HG03039 (cell line): Measurements from ENCODE around the gene GRIPAP1.

Experiments used
- ATAC-seq: cut with Tn5 transposase; IDR thresholded peaks from one replicate; pipeline ENCODE4 v1.9.1; 2021; ENCODE audit warnings: mild to moderate bottlenecking, moderate library complexity; ENCODE audit not compliant: unreplicated experiment

The GRIPAP1 gene

GRCh38 chrX:48961585-48962091 is 40.4 kb downstream of the GRIPAP1 start:
- ATAC-seq = no peak

- ATAC-seq = no peak
Measured at GRCh38 chrX:48960291-48960690, 41.8 kb downstream of the GRIPAP1 start.

- no peak for ATAC-seq
Measured at GRCh38 chrX:48958635-48959094, 43.4 kb downstream of the GRIPAP1 start.

- peak; percentile 76 for ATAC-seq
Measured at GRCh38 chrX:48957827-48958634, 44.0 kb downstream of the GRIPAP1 start.

GRCh38 chrX:48957477-48957826 is 44.6 kb downstream of the GRIPAP1 start, which contains the start of gene OTUD5:
OTUD5 (minus strand) TSS chrX:48957607; CDS start chrX:48957570, 37 bp downstream.
- peak; percentile 34 for ATAC-seq

- ATAC-seq = peak; percentile 4
Measured at GRCh38 chrX:48956728-48957414, 45.2 kb downstream of the GRIPAP1 start.

- no peak for ATAC-seq
Measured at GRCh38 chrX:48948589-48948988, 53.5 kb downstream of the GRIPAP1 start.

GRCh38 chrX:48945517-48946348 is 56.3 kb downstream of the GRIPAP1 start:
- no peak for ATAC-seq

GRCh38 chrX:48942895-48943294 is 59.2 kb downstream of the GRIPAP1 start:
- no peak for ATAC-seq

- no peak for ATAC-seq
Measured at GRCh38 chrX:48940404-48940955, 61.6 kb downstream of the GRIPAP1 start.

- no peak for ATAC-seq
Measured at GRCh38 chrX:48939524-48940228, 62.4 kb downstream of the GRIPAP1 start.

GRCh38 chrX:48938721-48939425 is 63.2 kb downstream of the GRIPAP1 start:
- ATAC-seq = no peak

GRCh38 chrX:48937054-48937907 is 64.8 kb downstream of the GRIPAP1 start:
- peak; percentile 56 for ATAC-seq

- ATAC-seq = no peak
Measured at GRCh38 chrX:48936429-48937053, 65.5 kb downstream of the GRIPAP1 start.

- ATAC-seq = no peak
Measured at GRCh38 chrX:48935301-48935670, 66.8 kb downstream of the GRIPAP1 start.

GRCh38 chrX:48934581-48935300 is 67.3 kb downstream of the GRIPAP1 start:
- ATAC-seq = no peak

- ATAC-seq = no peak
Measured at GRCh38 chrX:48933757-48934156, 68.3 kb downstream of the GRIPAP1 start.
